ENCODE results near the gene ANKRD9. TPM values are rescaled to one million over a fixed set of nuclear protein-coding genes. Genes with fewer than 3 reads are reported as not detected.

The ANKRD9 gene
- total and polyA plus RNA-seq, 2 of the 13 experiments (the other 11 are each of a cell fraction or from before 2014, with no cell fraction given): 10.0 to 15.0 TPM

DNA sequence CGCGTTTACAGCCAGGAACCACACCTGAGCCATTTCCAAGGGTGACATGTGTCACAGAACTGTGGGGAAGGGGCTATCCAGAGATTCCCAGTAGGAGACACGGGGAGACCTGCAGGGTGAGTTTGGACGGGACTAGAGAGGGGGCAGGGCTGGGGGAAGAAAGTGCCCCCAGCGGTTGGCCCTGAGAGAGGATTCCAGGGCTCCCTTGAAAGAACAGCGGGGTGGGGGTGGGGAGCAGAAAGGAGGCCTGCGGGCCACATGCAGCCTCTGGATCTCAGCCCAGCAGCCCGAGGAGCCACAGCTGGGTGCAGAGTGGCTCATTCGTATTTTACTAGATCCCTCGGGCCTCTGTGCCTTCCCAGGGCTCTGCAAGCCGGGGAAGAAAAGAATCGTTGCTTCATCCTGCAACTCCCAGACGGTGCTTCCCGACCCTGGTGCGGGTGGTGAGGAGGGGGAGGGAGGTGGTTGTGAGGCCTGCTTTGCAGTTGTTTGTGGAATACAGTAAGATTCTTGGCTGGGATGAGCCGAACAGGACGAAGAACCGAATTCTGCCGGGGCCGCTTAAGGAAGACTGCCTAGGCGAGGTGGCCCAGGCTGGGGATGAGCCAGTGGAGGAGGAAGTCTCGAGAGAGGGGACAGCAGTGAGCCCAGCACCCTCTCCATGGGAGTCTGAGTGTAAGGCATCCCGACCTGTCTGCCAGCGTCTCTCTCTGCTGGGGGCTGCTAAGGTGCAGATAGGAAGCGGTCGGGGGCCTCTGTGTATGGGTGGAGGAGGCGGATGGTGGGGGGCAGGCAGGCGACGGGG, 36.1 kb upstream of the ANKRD9 start (continued):
- TF ChIP-seq ARID4A (CRISPR knock-in tag; IDR thresholded peaks at IDR 0.05; ENCODE audit: borderline replicate concordance) (peak; percentile 36; the same call in 1 of the 2 replicates), TAF1 (CRISPR knock-in tag; IDR thresholded peaks at IDR 0.05) (peak; percentile 65; the same call in 1 of the 2 replicates), MLXIP (CRISPR knock-in tag; IDR thresholded peaks at IDR 0.05; ENCODE audit: borderline replicate concordance) (no peak), RAD21 (CRISPR knock-in tag; IDR thresholded peaks at IDR 0.05) (0 out of 2 replicates have a peak, but pooled peaks have one; percentile 7), ZNF510 (CRISPR knock-in tag; IDR thresholded peaks at IDR 0.05; ENCODE audit: low read depth) (no peak), ARNT (IDR thresholded peaks at IDR 0.05) (no peak), SMYD3 (CRISPR knock-in tag; IDR thresholded peaks at IDR 0.05) (0 out of 2 replicates have a peak, but pooled peaks have one; percentile 17), ZNF333 (CRISPR knock-in tag; IDR thresholded peaks at IDR 0.05; ENCODE audit: borderline replicate concordance) (0 out of 2 replicates have a peak, but pooled peaks have one; percentile 63), RXRA (CRISPR knock-in tag; IDR thresholded peaks at IDR 0.05) (peak; percentile 37; the same call in 1 of the 2 replicates), FIP1L1 (IDR thresholded peaks at IDR 0.05; ENCODE audit: borderline replicate concordance, insufficient read depth, low read depth, low read length) (no peak), ZSCAN25 (CRISPR knock-in tag; IDR thresholded peaks at IDR 0.05) (peak; percentile 9; the same call in 1 of the 2 replicates), ZNF337 (CRISPR knock-in tag; IDR thresholded peaks at IDR 0.05; ENCODE audit: borderline replicate concordance, low read depth) (peak; percentile 69; the same call in 1 of the 2 replicates), DMAP1 (CRISPR knock-in tag; IDR thresholded peaks at IDR 0.05) (peak; percentile 51; the same call in 1 of the 2 replicates)
- TF ChIP-seq, protein P1, sequence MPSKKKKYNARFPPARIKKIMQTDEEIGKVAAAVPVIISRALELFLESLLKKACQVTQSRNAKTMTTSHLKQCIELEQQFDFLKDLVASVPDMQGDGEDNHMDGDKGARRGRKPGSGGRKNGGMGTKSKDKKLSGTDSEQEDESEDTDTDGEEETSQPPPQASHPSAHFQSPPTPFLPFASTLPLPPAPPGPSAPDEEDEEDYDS (CRISPR knock-in tag; IDR thresholded peaks at IDR 0.05): peak; percentile 35; the same call in 1 of the 2 replicates
- TF ChIP-seq, protein P2, sequence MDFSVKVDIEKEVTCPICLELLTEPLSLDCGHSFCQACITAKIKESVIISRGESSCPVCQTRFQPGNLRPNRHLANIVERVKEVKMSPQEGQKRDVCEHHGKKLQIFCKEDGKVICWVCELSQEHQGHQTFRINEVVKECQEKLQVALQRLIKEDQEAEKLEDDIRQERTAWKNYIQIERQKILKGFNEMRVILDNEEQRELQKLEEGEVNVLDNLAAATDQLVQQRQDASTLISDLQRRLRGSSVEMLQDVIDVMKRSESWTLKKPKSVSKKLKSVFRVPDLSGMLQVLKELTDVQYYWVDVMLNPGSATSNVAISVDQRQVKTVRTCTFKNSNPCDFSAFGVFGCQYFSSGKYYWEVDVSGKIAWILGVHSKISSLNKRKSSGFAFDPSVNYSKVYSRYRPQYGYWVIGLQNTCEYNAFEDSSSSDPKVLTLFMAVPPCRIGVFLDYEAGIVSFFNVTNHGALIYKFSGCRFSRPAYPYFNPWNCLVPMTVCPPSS (IDR thresholded peaks at IDR 0.05): no peak
- TF ChIP-seq, protein P3, sequence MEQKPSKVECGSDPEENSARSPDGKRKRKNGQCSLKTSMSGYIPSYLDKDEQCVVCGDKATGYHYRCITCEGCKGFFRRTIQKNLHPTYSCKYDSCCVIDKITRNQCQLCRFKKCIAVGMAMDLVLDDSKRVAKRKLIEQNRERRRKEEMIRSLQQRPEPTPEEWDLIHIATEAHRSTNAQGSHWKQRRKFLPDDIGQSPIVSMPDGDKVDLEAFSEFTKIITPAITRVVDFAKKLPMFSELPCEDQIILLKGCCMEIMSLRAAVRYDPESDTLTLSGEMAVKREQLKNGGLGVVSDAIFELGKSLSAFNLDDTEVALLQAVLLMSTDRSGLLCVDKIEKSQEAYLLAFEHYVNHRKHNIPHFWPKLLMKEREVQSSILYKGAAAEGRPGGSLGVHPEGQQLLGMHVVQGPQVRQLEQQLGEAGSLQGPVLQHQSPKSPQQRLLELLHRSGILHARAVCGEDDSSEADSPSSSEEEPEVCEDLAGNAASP (CRISPR knock-in tag; IDR thresholded peaks at IDR 0.05; ENCODE audit: borderline replicate concordance): no peak
